Endodermal cell (in vitro differentiated cells): ENCODE results near the gene ADNP2. TPM values are rescaled to one million over a fixed set of nuclear protein-coding genes. Genes with fewer than 3 reads are reported as not detected.

Experiments used
- DNase-seq: peaks from one replicate; pipeline ENCODE4 v3.0.0-alpha.2; 2017
- H3K27ac ChIP-seq: 2 replicates; pipeline ENCODE4 v1.5.1; 2013; ENCODE audit warnings: mild to moderate bottlenecking, low read depth, low read length, moderate library complexity
- H3K27me3 ChIP-seq: 2 replicates; pipeline ENCODE4 v1.6.1; 2013; ENCODE audit warnings: mild to moderate bottlenecking, low read length, moderate library complexity; ENCODE audit not compliant: insufficient read depth, control insufficient read depth, poor library complexity, severe bottlenecking
- H3K36me3 ChIP-seq: 2 replicates; pipeline ENCODE4 v1.7.0; 2013; ENCODE audit warnings: mild to moderate bottlenecking, low read length, moderate library complexity; ENCODE audit not compliant: control insufficient read depth, insufficient read depth
- H3K4me1 ChIP-seq: one replicate; pipeline ENCODE4 v1.7.0; 2013; ENCODE audit warnings: low read length; ENCODE audit not compliant: control insufficient read depth, insufficient read depth
- H3K4me3 ChIP-seq: 2 replicates; pipeline ENCODE4 v1.5.1; 2013; ENCODE audit warnings: mild to moderate bottlenecking, low read length, moderate library complexity
- H3K9ac ChIP-seq: 2 replicates; pipeline ENCODE4 v1.6.1; 2013; ENCODE audit warnings: mild to moderate bottlenecking, low read length, moderate library complexity; ENCODE audit not compliant: poor library complexity, severe bottlenecking; ENCODE audit errors: extremely low read depth
- H3K9me3 ChIP-seq: 2 replicates; pipeline ENCODE4 v1.6.1; 2013; ENCODE audit warnings: mild to moderate bottlenecking, low read length, moderate library complexity; ENCODE audit not compliant: control insufficient read depth
- H3K27ac Mint-ChIP-seq: 2 replicates; pipeline ENCODE4 v1.8.0; 2020; ENCODE audit warnings: mixed read lengths
- H3K27me3 Mint-ChIP-seq: 2 replicates; pipeline ENCODE4 v1.8.0; 2021; ENCODE audit warnings: mild to moderate bottlenecking, mixed read lengths; ENCODE audit not compliant: insufficient read depth
- H3K36me3 Mint-ChIP-seq: 2 replicates; pipeline ENCODE4 v1.8.0; 2020; ENCODE audit warnings: low read depth, mixed read lengths
- H3K4me1 Mint-ChIP-seq: 2 replicates; pipeline ENCODE4 v1.8.0; 2020; ENCODE audit warnings: mixed read lengths
- H3K4me3 Mint-ChIP-seq: 2 replicates; pipeline ENCODE4 v1.8.0; 2020; ENCODE audit warnings: mild to moderate bottlenecking, moderate library complexity, mixed read lengths
- H3K9me3 Mint-ChIP-seq: 2 replicates; pipeline ENCODE4 v1.8.0; 2020; ENCODE audit warnings: mild to moderate bottlenecking, mixed read lengths
- CTCF ChIP-seq: fragments of 200-600 bp; sonication (generic); conservative IDR thresholded peaks from 2 replicates; pipeline ENCODE4 v1.5.0; 2021; ENCODE audit warnings: antibody characterized with exemption, mild to moderate bottlenecking
- WGBS, 2 experiments: methylation state at CpG; one replicate each; pipeline versions ENCODE4 v1.1.5 to v1.1.7; 2013; ENCODE audit warnings: missing lambda C conversion rate in 2 of 2, mixed read lengths in 1 of 2; ENCODE audit not compliant: insufficient coverage in 1 of 2, insufficient read length in 1 of 2; 5-methylcytosine and 5-hydroxymethylcytosine counted together
- total RNA-seq, 2 donors: library from RNA; stranded (reverse); fragmentation: NEBNext Ultra II Directional in 1 of 2; extraction: Animal tissue kit (Norgen Biotek cat#: 25700) in 1 of 2; gene quantifications; 2 replicates in 1 of 2; 3 replicates in 1 of 2; pipeline ENCODE4 v1.2.1, GENCODE V29; 2021

ADNP2 gene
- total RNA-seq, 2 donors from 2014 or later: 38.4 to 51.0 TPM

DNA sequence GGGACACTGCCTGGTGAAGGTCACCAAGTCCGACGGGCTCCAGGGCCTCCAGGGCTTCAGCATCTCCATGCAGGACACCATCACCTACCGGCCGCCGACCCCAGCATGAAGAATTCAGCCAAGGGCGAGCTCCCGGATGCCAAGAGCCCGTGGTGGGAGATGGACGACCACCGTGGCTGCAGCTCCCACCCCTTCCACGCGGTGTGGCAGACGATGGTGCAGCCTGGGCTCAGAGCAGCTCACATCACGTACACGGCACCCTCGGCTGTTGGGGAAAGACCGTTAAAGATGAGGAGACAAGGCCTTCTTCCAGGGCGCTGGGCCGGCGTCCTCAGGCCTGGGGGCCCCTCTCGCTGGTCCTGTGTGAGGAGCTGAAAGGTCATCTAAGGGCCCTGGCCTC, 31.2 kb upstream of the ADNP2 start:
- H3K4me3 Mint-ChIP-seq: no peak overlapping the region
- Histone ChIP-seq H3K27me3 (no peaks in the 10 kb centered on the region), H3K9ac (no peak overlapping the region), H3K4me3 (no peak overlapping the region), H3K9me3 (no peaks in the 10 kb centered on the region), H3K27ac (no peak overlapping the region), H3K36me3 (no peaks in the 10 kb centered on the region), H3K4me1 (no peaks in the 10 kb centered on the region)
- H3K36me3 Mint-ChIP-seq: peaks cover 4% of the 10 kb centered on the region
- no peak overlapping the region for H3K27ac Mint-ChIP-seq
- H3K27me3 Mint-ChIP-seq: peaks cover 10% of the 10 kb centered on the region
- H3K9me3 Mint-ChIP-seq: peaks cover 28% of the 10 kb centered on the region
- H3K4me1 Mint-ChIP-seq: no peaks in the 10 kb centered on the region
- no peak for TF ChIP-seq CTCF
- no peak for DNase-seq
- 95 to 100% methylated on average over 12 to 21 of the region's 21 CpGs for WGBS, 2 experiments

- H3K27ac ChIP-seq: no peak overlapping the region
- peaks cover 42% of the 10 kb centered on the region for H3K9me3 ChIP-seq
- Mint-ChIP-seq H3K36me3 (no peaks in the 10 kb centered on the region), H3K4me3 (no peak overlapping the region), H3K9me3 (peaks cover 53% of the 10 kb centered on the region), H3K27ac (no peak overlapping the region), H3K4me1 (no peaks in the 10 kb centered on the region), H3K27me3 (peaks cover 11% of the 10 kb centered on the region)
- no peaks in the 10 kb centered on the region for H3K27me3 ChIP-seq
- 75 to 83% methylated on average over 4 of the region's 4 CpGs for WGBS, 2 experiments
- TF ChIP-seq CTCF: no peak
- no peak for DNase-seq
- no peak overlapping the region for H3K9ac ChIP-seq
- H3K4me1 ChIP-seq: no peaks in the 10 kb centered on the region
- H3K4me3 ChIP-seq: no peak overlapping the region
- no peaks in the 10 kb centered on the region for H3K36me3 ChIP-seq
Observed at GRCh38 chr18:80086281-80086680, 22.8 kb upstream of the ADNP2 start.

DNA sequence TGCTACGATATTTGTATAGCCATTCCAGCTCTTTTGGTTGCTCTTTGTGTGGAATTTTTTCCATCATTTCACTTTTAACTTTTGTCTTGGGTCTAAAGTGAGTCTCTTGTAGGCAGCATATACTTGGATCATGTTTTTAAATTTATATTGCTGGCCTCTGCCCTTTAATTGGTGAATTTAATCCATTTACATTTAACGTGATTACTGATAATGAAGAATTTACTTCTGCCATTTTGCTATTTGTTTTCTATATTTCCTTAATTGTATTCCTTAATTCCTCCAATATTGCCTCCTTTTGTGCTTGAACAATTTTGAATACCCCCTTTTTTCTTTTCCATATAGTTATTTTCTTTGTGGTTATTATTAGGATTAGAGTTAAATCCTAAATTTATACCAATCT, 21.0 kb upstream of the ADNP2 start:
- Histone ChIP-seq H3K27me3 (no peaks in the 10 kb centered on the region), H3K27ac (no peak overlapping the region), H3K9me3 (peaks cover 42% of the 10 kb centered on the region), H3K36me3 (no peaks in the 10 kb centered on the region), H3K9ac (no peak overlapping the region), H3K4me1 (no peaks in the 10 kb centered on the region), H3K4me3 (no peak overlapping the region)
- TF ChIP-seq CTCF: no peak
- Mint-ChIP-seq H3K27me3 (peaks cover 5% of the 10 kb centered on the region), H3K36me3 (no peaks in the 10 kb centered on the region), H3K4me1 (no peaks in the 10 kb centered on the region), H3K4me3 (no peak overlapping the region), H3K9me3 (peaks cover 56% of the 10 kb centered on the region), H3K27ac (no peak overlapping the region)
- 80 to 85% methylated on average over 1 of the region's 2 CpGs for WGBS, 2 experiments
- no peak for DNase-seq
